ENCODE measurements around the gene CDKN1B.

DNA sequence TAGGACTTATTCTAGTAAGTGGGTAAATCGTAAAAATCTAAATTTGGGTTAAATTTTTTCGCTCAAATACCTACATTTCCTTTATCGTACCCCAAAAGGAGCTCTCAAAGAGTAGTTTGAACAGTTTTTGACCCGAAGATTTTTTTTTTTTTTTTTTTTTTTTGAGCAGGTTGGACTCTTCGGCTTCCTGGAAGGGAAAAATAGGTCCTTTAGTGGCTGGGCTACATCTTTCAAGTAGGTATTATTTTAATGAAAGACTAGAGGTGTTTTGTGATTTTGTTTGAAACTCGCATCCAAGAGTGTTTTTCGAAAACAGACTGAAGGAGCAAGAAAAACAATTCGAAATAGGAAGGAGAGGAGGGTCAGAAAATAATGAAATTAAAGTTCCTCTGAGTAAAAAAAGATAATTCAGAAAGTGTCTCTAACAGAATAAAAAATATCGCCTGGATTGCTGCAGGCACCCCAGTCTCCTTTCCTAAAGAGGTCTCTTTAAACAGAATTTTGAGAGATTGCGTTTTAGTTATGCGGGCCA is 6.0 kb downstream of the CDKN1B start:
- TF ChIP-seq, protein P1, sequence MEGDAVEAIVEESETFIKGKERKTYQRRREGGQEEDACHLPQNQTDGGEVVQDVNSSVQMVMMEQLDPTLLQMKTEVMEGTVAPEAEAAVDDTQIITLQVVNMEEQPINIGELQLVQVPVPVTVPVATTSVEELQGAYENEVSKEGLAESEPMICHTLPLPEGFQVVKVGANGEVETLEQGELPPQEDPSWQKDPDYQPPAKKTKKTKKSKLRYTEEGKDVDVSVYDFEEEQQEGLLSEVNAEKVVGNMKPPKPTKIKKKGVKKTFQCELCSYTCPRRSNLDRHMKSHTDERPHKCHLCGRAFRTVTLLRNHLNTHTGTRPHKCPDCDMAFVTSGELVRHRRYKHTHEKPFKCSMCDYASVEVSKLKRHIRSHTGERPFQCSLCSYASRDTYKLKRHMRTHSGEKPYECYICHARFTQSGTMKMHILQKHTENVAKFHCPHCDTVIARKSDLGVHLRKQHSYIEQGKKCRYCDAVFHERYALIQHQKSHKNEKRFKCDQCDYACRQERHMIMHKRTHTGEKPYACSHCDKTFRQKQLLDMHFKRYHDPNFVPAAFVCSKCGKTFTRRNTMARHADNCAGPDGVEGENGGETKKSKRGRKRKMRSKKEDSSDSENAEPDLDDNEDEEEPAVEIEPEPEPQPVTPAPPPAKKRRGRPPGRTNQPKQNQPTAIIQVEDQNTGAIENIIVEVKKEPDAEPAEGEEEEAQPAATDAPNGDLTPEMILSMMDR (IDR thresholded peaks at IDR 0.05; ENCODE audit: poor library complexity) = no peak
- TF ChIP-seq EZH2phosphoT487 (IDR thresholded peaks at IDR 0.05; ENCODE audit: low read depth, severe bottlenecking, unreplicated experiment) (no peak), EZH2 (IDR thresholded peaks at IDR 0.05; ENCODE audit: borderline replicate concordance) (no peak)
